Keratinocyte (primary cell): ENCODE measurements around the gene FRMD1. TPM values are rescaled to one million over a fixed set of nuclear protein-coding genes. Genes with fewer than 3 reads are reported as not detected.

Experiments used
- DNase-seq: peaks from one replicate; pipeline ENCODE4 v3.0.0-alpha.2; 2011; ENCODE audit warnings: low read depth, missing footprints, low spot score
- FAIRE-seq: peaks from 2 replicates; lab custom pipeline; 2011; peaks lifted over from hg19 to GRCh38; lab: Jason Lieb, UNC
- H2AFZ ChIP-seq: 2 replicates; pipeline ENCODE4 v1.6.0; 2012; ENCODE audit warnings: low read length, control low read depth, inconsistent platforms; ENCODE audit not compliant: control insufficient read depth
- H3K27ac ChIP-seq: 2 replicates; pipeline ENCODE4 v1.5.1; 2011; ENCODE audit warnings: low read length; ENCODE audit not compliant: control insufficient read depth, insufficient read depth
- H3K27me3 ChIP-seq: 3 replicates; pipeline ENCODE4 v1.6.0; 2011; ENCODE audit warnings: low read length; ENCODE audit not compliant: control insufficient read depth, insufficient read depth; ENCODE audit errors: extremely low read depth
- H3K36me3 ChIP-seq, 2 experiments: 2 replicates in 1 of 2; 3 replicates in 1 of 2; pipeline ENCODE4 v1.5.1; 2011; ENCODE audit warnings: low read length in 2 of 2, mild to moderate bottlenecking in 1 of 2; ENCODE audit not compliant: control insufficient read depth in 2 of 2, insufficient read depth in 2 of 2; ENCODE audit errors: extremely low read depth in 1 of 2
- H3K4me1 ChIP-seq: 3 replicates; pipeline ENCODE4 v1.5.1; 2011; ENCODE audit warnings: low read length; ENCODE audit not compliant: control insufficient read depth, insufficient read depth; ENCODE audit errors: extremely low read depth
- H3K4me2 ChIP-seq: 3 replicates; pipeline ENCODE4 v1.6.0; 2011; ENCODE audit warnings: low read depth, low read length; ENCODE audit not compliant: control insufficient read depth, insufficient read depth; ENCODE audit errors: extremely low read depth
- H3K4me3 ChIP-seq, 3 experiments: fragments of 200-600 bp in 1 of 3; sonication (generic) in 1 of 3; 2 replicates in 2 of 3; 3 replicates in 1 of 3; pipeline ENCODE4 v1.5.1; 2011 to 2016; ENCODE audit warnings: low read length in 3 of 3, mild to moderate bottlenecking in 3 of 3, control low read depth in 2 of 3, inconsistent platforms in 1 of 3, low read depth in 1 of 3, mixed read lengths in 1 of 3, mixed run types in 1 of 3, moderate library complexity in 1 of 3; ENCODE audit not compliant: control insufficient read depth in 2 of 3, insufficient read depth in 2 of 3; ENCODE audit errors: extremely low read depth in 1 of 3
- H3K79me2 ChIP-seq: 2 replicates; pipeline ENCODE4 v1.6.0; 2012; ENCODE audit warnings: low read length; ENCODE audit not compliant: control insufficient read depth, insufficient read depth
- H3K9ac ChIP-seq: 3 replicates; pipeline ENCODE4 v1.6.0; 2011; ENCODE audit warnings: low read length; ENCODE audit not compliant: control insufficient read depth, insufficient read depth; ENCODE audit errors: extremely low read depth
- H3K9me1 ChIP-seq: 3 replicates; pipeline ENCODE4 v1.6.0; 2011; ENCODE audit warnings: low read length; ENCODE audit not compliant: control insufficient read depth, insufficient read depth; ENCODE audit errors: extremely low read depth
- H3K9me3 ChIP-seq: 2 replicates; pipeline ENCODE4 v1.5.1; 2012; ENCODE audit warnings: low read depth, low read length; ENCODE audit not compliant: control insufficient read depth
- H4K20me1 ChIP-seq: 3 replicates; pipeline ENCODE4 v1.6.0; 2011; ENCODE audit warnings: low read length; ENCODE audit not compliant: control insufficient read depth, insufficient read depth; ENCODE audit errors: extremely low read depth
- EZH2 ChIP-seq: IDR thresholded peaks from one replicate; pipeline ENCODE4 v1.6.1; 2012; ENCODE audit warnings: inconsistent platforms, mild to moderate bottlenecking, low read length, moderate library complexity
- dilution Hi-C: fragments of 300-500 bp; cut with MboI; formaldehyde crosslinking; loops from one replicate; pipeline ENCODE4 v1.7.0; 2020; ENCODE audit warnings: low sequenced_read_pairs; ENCODE audit not compliant: extremely low pct_ligation_motif_present
- polyA plus RNA-seq, 5 experiments: library from polyadenylated mRNA; depleted of rRNA in 3 of 5; stranded (reverse) in 3 of 5; stranded (forward) in 1 of 5; unstranded in 1 of 5; fragments of >200 nt; gene quantifications; 1 replicate in 1 of 5; 2 replicates in 3 of 5; 3 replicates in 1 of 5; pipeline versions ENCODE4 v1.2.1 to v1.2.3, GENCODE V29; 2011 to 2012; ENCODE audit warnings: missing spikeins in 2 of 5, low read depth in 1 of 5, low replicate concordance in 1 of 5
- TF ChIP-seq, protein P1 (sequence below), 3 experiments: IDR thresholded peaks in 1 of 3; conservative IDR thresholded peaks in 1 of 3; optimal IDR thresholded peaks in 1 of 3; 2 replicates in 2 of 3; 3 replicates in 1 of 3; pipeline versions ENCODE3 to v1.5.1; 2011; ENCODE audit warnings: low read length in 3 of 3, mild to moderate bottlenecking in 3 of 3, moderate library complexity in 2 of 3, control low read depth in 1 of 3, inconsistent platforms in 1 of 3; ENCODE audit not compliant: insufficient read depth in 2 of 3; ENCODE audit errors: extremely low read depth in 1 of 3

FRMD1 gene
- polyA plus RNA-seq, 1 donor (not counting 4 experiments of a cell fraction or from before 2014, with no cell fraction given): not detected

DNA sequence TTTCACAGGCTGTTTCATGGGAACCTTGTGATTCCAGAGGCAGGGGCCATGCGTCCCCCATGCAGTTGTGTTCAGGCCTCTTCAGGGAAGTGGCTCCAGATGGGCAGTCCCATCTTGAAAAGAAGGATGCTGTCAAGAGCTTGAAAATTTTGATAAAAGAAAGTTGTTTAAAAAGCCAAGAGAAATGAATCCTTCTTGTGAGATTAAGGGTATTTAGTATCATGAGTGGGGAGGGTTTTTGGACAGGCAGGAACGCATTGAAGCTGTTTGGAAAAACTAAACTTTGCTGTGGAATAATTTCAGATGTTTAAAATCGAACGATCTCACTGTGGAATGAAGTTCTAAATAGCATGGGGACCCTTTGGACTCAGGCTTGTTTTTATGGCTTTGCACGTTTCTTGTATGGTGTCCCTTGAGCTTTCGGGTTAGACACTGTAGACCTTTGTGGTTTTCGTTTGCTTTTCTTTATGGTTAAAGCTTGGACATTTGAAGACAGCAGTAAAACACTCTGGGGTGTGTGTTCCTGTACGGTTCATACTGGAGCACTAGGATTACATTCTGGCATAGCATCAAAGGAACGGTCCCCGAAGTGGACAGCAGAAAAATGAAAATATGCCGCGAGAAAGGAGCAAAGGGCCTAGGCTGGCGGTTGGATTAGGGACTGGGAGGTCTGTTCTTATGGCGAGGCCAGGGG is 63.4 kb downstream of the FRMD1 start:
- DNase-seq (no peak), FAIRE-seq (no peak)
- Histone ChIP-seq H2AFZ (no peak overlapping the region), H3K9me3 (peaks cover 22% of the 10 kb centered on the region), H4K20me1 (no peaks in the 10 kb centered on the region), H3K27ac (no peak overlapping the region), H3K4me3 (no peak overlapping the region), H3K9me1 (no peaks in the 10 kb centered on the region), H3K36me3 (no peaks in the 10 kb centered on the region), H3K27me3 (peaks cover 48% of the 10 kb centered on the region), H3K9ac (no peak overlapping the region), H3K4me2 (no peak overlapping the region), H3K4me1 (peaks cover 8% of the 10 kb centered on the region), H3K79me2 (no peaks in the 10 kb centered on the region)
- dilution Hi-C loops: no loop called here
- TF ChIP-seq, protein P1, sequence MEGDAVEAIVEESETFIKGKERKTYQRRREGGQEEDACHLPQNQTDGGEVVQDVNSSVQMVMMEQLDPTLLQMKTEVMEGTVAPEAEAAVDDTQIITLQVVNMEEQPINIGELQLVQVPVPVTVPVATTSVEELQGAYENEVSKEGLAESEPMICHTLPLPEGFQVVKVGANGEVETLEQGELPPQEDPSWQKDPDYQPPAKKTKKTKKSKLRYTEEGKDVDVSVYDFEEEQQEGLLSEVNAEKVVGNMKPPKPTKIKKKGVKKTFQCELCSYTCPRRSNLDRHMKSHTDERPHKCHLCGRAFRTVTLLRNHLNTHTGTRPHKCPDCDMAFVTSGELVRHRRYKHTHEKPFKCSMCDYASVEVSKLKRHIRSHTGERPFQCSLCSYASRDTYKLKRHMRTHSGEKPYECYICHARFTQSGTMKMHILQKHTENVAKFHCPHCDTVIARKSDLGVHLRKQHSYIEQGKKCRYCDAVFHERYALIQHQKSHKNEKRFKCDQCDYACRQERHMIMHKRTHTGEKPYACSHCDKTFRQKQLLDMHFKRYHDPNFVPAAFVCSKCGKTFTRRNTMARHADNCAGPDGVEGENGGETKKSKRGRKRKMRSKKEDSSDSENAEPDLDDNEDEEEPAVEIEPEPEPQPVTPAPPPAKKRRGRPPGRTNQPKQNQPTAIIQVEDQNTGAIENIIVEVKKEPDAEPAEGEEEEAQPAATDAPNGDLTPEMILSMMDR (optimal IDR thresholded peaks at IDR 0.05 in 1 of 3, IDR thresholded peaks at IDR 0.05 in 1 of 3, conservative IDR thresholded peaks at IDR 0.05 in 1 of 3; ENCODE audit: extremely low read depth in 1 of 3, insufficient read depth in 2 of 3, low read length in 3 of 3): no peak
- no peak for TF ChIP-seq EZH2

DNA sequence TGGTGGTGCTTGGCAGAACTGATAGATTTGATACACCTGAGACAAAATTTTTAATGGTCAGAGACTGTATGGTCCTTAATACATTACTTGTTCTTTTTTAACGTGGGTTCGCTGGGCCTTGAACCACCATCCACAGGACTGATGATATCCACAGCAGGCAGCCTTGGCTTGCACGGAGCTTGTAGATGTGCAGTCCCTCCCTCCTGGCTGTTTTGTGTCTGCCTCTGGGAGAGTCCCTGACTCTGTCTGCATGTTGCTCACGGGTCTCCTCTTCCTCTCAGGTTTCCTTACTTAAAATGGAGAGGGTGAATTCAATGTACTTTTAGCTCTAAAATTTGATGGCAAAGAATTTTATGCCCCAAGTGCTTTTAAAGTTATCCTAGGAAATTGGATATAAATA is 64.0 kb downstream of the FRMD1 start:
- FAIRE-seq (no peak), DNase-seq (no peak)
- H3K27ac ChIP-seq: no peak overlapping the region
- peaks cover 22% of the 10 kb centered on the region for H3K9me3 ChIP-seq
- peaks cover 8% of the 10 kb centered on the region for H3K4me1 ChIP-seq
- H2AFZ ChIP-seq: no peak overlapping the region
- dilution Hi-C loops: no loop called here
- no peak overlapping the region for H3K9ac ChIP-seq
- no peaks in the 10 kb centered on the region for H3K79me2 ChIP-seq
- no peaks in the 10 kb centered on the region for H3K9me1 ChIP-seq
- H3K4me3 ChIP-seq: no peak overlapping the region
- peaks cover 48% of the 10 kb centered on the region for H3K27me3 ChIP-seq
- no peak for TF ChIP-seq EZH2
- TF ChIP-seq, protein P1 (optimal IDR thresholded peaks at IDR 0.05 in 1 of 3, IDR thresholded peaks at IDR 0.05 in 1 of 3, conservative IDR thresholded peaks at IDR 0.05 in 1 of 3; ENCODE audit: extremely low read depth in 1 of 3, insufficient read depth in 2 of 3, low read length in 3 of 3): no peak
- no peaks in the 10 kb centered on the region for H4K20me1 ChIP-seq
- H3K36me3 ChIP-seq: no peaks in the 10 kb centered on the region
- H3K4me2 ChIP-seq: no peak overlapping the region
